Transverse colon (tissue), 4 donors: Measurements from ENCODE around the gene NUP43. TPM values are rescaled to one million over a fixed set of nuclear protein-coding genes. Genes with fewer than 3 reads are reported as not detected.

Experiments used
- DNase-seq: peaks from one replicate; pipeline ENCODE4 v3.0.0-alpha.2; 2019
- H3K27ac ChIP-seq, 4 donors: fragments of 200-600 bp; sonication (generic); 2 replicates each; pipeline ENCODE4 v1.5.1; 2016 to 2018; ENCODE audit warnings: inconsistent platforms in 4 of 4
- H3K27me3 ChIP-seq: fragments of 200-600 bp; sonication (generic); 2 replicates; pipeline ENCODE4 v1.5.1; 2017; ENCODE audit warnings: inconsistent platforms
- H3K36me3 ChIP-seq, 4 donors: fragments of 200-600 bp; sonication (generic); 2 replicates each; pipeline ENCODE4 v1.5.1; 2017 to 2019; ENCODE audit warnings: inconsistent platforms in 4 of 4
- H3K4me1 ChIP-seq, 4 donors: fragments of 200-600 bp; sonication (generic); 2 replicates each; pipeline ENCODE4 v1.5.1; 2017 to 2020; ENCODE audit warnings: inconsistent platforms in 4 of 4
- H3K4me3 ChIP-seq, 4 donors: fragments of 200-600 bp; sonication (generic); 1 replicate in 1 of 4; 2 replicates in 3 of 4; pipeline versions ENCODE4 v1.5.1 to v1.6.1; 2017 to 2019; ENCODE audit warnings: inconsistent platforms in 4 of 4
- H3K9me3 ChIP-seq, 2 donors: fragments of 200-600 bp; sonication (generic); 2 replicates each; pipeline ENCODE4 v1.5.1; 2017 to 2019; ENCODE audit warnings: inconsistent platforms in 2 of 2
- EP300 ChIP-seq: sonication (generic); formaldehyde crosslinking; IDR thresholded peaks from one replicate; pipeline ENCODE4 v1.6.1; 2017; ENCODE audit warnings: antibody characterized with exemption, low read depth
- POLR2A ChIP-seq: fragments of 450-650 bp; IDR thresholded peaks from one replicate; pipeline ENCODE4 v1.6.1; 2016; ENCODE audit warnings: antibody characterized with exemption, mild to moderate bottlenecking, moderate library complexity
- POLR2AphosphoS5 ChIP-seq, 3 donors: sonication (generic); formaldehyde crosslinking; IDR thresholded peaks; one replicate each; pipeline ENCODE4 v1.6.1; 2016; ENCODE audit warnings: antibody characterized with exemption in 3 of 3
- WGBS, 2 donors: methylation state at CpG; one replicate each; pipeline ENCODE4 v1.1.5; 2018; ENCODE audit warnings: low coverage in 1 of 2; 5-methylcytosine and 5-hydroxymethylcytosine counted together
- in situ Hi-C, 4 donors: fragments of 200-750 bp; cut with MboI; loops; one replicate each; pipeline versions ENCODE4 v1.15.0 to v1.15.1; 2017; ENCODE audit warnings: low sequenced_read_pairs in 3 of 4, low pct_ligation_motif_present in 1 of 4, low pct_unique_long_range_greater_than_20kb in 1 of 4
- intact Hi-C: fragments of 100-400 bp; cut with DNase I; formaldehyde crosslinking; loops from one replicate; pipeline ENCODE4 v1.15.1; 2023; ENCODE audit warnings: low total_unique reads
- total RNA-seq, 4 donors: library from RNA; depleted of rRNA; stranded (reverse); fragments of >200 nt; gene quantifications; one replicate each; pipeline ENCODE4 v1.1.0, GENCODE V29; 2016
- TF ChIP-seq, protein P1 (sequence below), 5 experiments: fragments of 200-600 bp in 3 of 5; fragments of 450-650 bp in 2 of 5; sonication (generic) in 3 of 5; IDR thresholded peaks; 1 replicate in 2 of 5; 2 replicates in 3 of 5; pipeline ENCODE4 v1.5.1; 2016 to 2017; ENCODE audit warnings: antibody characterized with exemption in 5 of 5, inconsistent platforms in 3 of 5, mild to moderate bottlenecking in 2 of 5, moderate library complexity in 1 of 5

The NUP43 gene
- 10 to 100 TPM; 14.7 to 54.3 (median 29.3) TPM for total RNA-seq

DNA sequence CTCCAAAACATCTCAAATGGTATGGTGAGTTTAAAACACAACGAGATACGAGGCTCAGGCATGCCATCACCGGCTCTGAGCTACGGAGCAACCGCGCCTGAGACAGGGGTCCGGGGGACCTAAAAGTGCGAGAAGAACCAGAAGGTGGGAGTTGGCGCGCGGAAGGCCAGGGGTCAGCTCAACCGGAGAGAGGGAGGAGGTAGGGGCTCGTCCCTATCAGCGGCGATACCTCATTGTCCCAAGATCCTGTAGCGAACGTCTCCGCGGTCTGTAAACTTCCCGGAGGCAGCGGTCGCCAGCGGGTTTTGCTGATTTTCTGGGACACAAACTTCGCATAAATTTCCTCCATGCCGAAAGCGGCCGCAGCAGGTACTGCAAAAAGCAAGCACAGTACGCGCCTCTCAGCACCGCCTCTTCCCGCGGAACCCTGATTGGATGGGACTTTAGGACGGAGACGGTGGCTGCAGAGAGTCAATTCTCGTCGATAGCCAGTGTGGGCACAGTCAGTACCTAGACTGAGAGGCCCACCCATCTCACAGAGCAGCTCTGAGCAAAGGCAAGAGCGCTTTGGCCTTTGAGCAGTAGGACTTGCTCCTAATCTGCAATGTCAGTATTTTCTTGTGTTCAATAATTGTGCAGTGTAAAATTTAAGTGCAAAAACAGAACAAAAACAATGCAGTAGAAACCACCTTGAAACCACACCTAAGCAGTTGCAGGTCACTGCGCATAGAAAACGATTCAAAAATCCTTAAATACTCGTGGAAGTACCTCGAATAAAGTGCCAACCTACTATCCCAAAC lies at the start of gene NUP43:
Gene NUP43 (minus strand): TSS at position 383 of the 800 bp plus-strand sequence. CDS start 34 bp downstream, at position 349.
- DNase-seq = peak; percentile 94
- Histone ChIP-seq H3K27me3 (no peaks in the 10 kb centered on the region), H3K4me1 (peaks cover 14 to 31% (median 23%) of the 10 kb centered on the region in 4 donors), H3K36me3 (peaks cover 0 to 14% (median 6%) of the 10 kb centered on the region in 4 donors), H3K4me3 (peak within 1 kb of the TSS; percentile 60 to 75 (median 70)), H3K27ac (peak within 1 kb of the TSS; percentile 79 to 86 (median 83)), H3K9me3 (no peaks in the 10 kb centered on the region)
- intact Hi-C loops = no loop called here
- whole genome bisulfite sequencing, 2 donors = 4 to 21% methylated on average over 7 to 41 of the region's 41 CpGs
- in situ Hi-C loops = no loop called here
- TF ChIP-seq EP300 (no peak), POLR2A (peak; percentile 52), POLR2AphosphoS5 (IDR thresholded peaks at IDR 0.05) (peak; percentile 74 to 76 (median 76))
- TF ChIP-seq, protein P1, sequence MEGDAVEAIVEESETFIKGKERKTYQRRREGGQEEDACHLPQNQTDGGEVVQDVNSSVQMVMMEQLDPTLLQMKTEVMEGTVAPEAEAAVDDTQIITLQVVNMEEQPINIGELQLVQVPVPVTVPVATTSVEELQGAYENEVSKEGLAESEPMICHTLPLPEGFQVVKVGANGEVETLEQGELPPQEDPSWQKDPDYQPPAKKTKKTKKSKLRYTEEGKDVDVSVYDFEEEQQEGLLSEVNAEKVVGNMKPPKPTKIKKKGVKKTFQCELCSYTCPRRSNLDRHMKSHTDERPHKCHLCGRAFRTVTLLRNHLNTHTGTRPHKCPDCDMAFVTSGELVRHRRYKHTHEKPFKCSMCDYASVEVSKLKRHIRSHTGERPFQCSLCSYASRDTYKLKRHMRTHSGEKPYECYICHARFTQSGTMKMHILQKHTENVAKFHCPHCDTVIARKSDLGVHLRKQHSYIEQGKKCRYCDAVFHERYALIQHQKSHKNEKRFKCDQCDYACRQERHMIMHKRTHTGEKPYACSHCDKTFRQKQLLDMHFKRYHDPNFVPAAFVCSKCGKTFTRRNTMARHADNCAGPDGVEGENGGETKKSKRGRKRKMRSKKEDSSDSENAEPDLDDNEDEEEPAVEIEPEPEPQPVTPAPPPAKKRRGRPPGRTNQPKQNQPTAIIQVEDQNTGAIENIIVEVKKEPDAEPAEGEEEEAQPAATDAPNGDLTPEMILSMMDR (IDR thresholded peaks at IDR 0.05) = peak; percentile 61 to 91 (median 70)

- no peak overlapping the region for H3K4me3 ChIP-seq
- 94% methylated on average over 3 of the region's 3 CpGs; no CpG with 5 or more reads in 1 of the 2 donors for whole genome bisulfite sequencing, 2 donors
- no peak for DNase-seq
- peaks cover 0 to 11% (median 5%) of the 10 kb centered on the region in 4 donors for H3K36me3 ChIP-seq
- no peaks in the 10 kb centered on the region for H3K4me1 ChIP-seq
- no peak overlapping the region for H3K27ac ChIP-seq
- H3K27me3 ChIP-seq = no peaks in the 10 kb centered on the region
- no peaks in the 10 kb centered on the region for H3K9me3 ChIP-seq
- in situ Hi-C loops = no loop called here
- no peak for TF ChIP-seq POLR2A
- intact Hi-C loops = no loop called here
Measured at GRCh38 chr6:149783551-149783950, 37.2 kb upstream of the NUP43 start.

- DNase-seq = no peak
- H3K4me3 ChIP-seq = no peak overlapping the region
- intact Hi-C loops = no loop called here
- H3K9me3 ChIP-seq = no peaks in the 10 kb centered on the region
- H3K36me3 ChIP-seq = peaks cover 0 to 17% (median 8%) of the 10 kb centered on the region in 4 donors
- H3K27ac ChIP-seq = no peak overlapping the region
- H3K4me1 ChIP-seq = no peaks in the 10 kb centered on the region
- no peaks in the 10 kb centered on the region for H3K27me3 ChIP-seq
- in situ Hi-C loops = no loop called here
- no peak for TF ChIP-seq POLR2AphosphoS5 (IDR thresholded peaks at IDR 0.05)
- TF ChIP-seq EP300 = no peak
- TF ChIP-seq, protein P1 (IDR thresholded peaks at IDR 0.05) = no peak
- TF ChIP-seq POLR2A = no peak
- WGBS, 2 donors = 94 to 100% methylated on average over 2 of the region's 2 CpGs
Measured at GRCh38 chr6:149782337-149782736, 36.0 kb upstream of the NUP43 start.

GRCh38 chr6:149781715-149782114 lies 35.4 kb upstream of the NUP43 start:
- Histone ChIP-seq H3K27me3 (no peaks in the 10 kb centered on the region), H3K36me3 (peaks cover 0 to 17% (median 8%) of the 10 kb centered on the region in 4 donors), H3K27ac (no peak overlapping the region), H3K4me1 (no peaks in the 10 kb centered on the region), H3K4me3 (no peak overlapping the region), H3K9me3 (no peaks in the 10 kb centered on the region)
- intact Hi-C loops = no loop called here
- DNase-seq = no peak
- in situ Hi-C loops = no loop called here
- TF ChIP-seq POLR2AphosphoS5 (IDR thresholded peaks at IDR 0.05) = no peak
- TF ChIP-seq POLR2A = no peak
- TF ChIP-seq, protein P1 (IDR thresholded peaks at IDR 0.05) = no peak
- no peak for TF ChIP-seq EP300
